ENCODE results near the gene BCAS1.

GRCh38 chr20:54114109-54114508 lies 43.7 kb upstream of the BCAS1 start:
- TF ChIP-seq, protein P1, sequence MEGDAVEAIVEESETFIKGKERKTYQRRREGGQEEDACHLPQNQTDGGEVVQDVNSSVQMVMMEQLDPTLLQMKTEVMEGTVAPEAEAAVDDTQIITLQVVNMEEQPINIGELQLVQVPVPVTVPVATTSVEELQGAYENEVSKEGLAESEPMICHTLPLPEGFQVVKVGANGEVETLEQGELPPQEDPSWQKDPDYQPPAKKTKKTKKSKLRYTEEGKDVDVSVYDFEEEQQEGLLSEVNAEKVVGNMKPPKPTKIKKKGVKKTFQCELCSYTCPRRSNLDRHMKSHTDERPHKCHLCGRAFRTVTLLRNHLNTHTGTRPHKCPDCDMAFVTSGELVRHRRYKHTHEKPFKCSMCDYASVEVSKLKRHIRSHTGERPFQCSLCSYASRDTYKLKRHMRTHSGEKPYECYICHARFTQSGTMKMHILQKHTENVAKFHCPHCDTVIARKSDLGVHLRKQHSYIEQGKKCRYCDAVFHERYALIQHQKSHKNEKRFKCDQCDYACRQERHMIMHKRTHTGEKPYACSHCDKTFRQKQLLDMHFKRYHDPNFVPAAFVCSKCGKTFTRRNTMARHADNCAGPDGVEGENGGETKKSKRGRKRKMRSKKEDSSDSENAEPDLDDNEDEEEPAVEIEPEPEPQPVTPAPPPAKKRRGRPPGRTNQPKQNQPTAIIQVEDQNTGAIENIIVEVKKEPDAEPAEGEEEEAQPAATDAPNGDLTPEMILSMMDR (IDR thresholded peaks at IDR 0.05) = no peak
- no peak for TF ChIP-seq POLR2A (IDR thresholded peaks at IDR 0.05)
